Coronary artery (tissue), 2 donors: Measurements from ENCODE around the gene BNC2.
A peak's percentile ranks its signal among the peaks of the same experiment; 100 is the strongest.
"Not testable (repeated sequence)": the region's sequence is repeated elsewhere in the genome, so short reads cannot be mapped to it uniquely, and the experiment has no call there.

ENCODE experiments used
- DNase-seq: peaks from one replicate; pipeline ENCODE4 v3.0.0-alpha.2; 2017; ENCODE audit warnings: low spot score
- H3K27ac ChIP-seq, 2 donors: fragments of 200-600 bp; sonication (generic); one replicate each; pipeline ENCODE4 v1.5.1; 2016 to 2019
- H3K4me3 ChIP-seq: fragments of 200-600 bp; sonication (generic); 2 replicates; pipeline ENCODE4 v1.5.1; 2016; ENCODE audit warnings: mild to moderate bottlenecking, moderate library complexity
- CTCF ChIP-seq: fragments of 200-600 bp; sonication (generic); IDR thresholded peaks from one replicate; pipeline ENCODE4 v1.5.1; 2019; ENCODE audit warnings: antibody characterized with exemption

The BNC2 gene, protein sequence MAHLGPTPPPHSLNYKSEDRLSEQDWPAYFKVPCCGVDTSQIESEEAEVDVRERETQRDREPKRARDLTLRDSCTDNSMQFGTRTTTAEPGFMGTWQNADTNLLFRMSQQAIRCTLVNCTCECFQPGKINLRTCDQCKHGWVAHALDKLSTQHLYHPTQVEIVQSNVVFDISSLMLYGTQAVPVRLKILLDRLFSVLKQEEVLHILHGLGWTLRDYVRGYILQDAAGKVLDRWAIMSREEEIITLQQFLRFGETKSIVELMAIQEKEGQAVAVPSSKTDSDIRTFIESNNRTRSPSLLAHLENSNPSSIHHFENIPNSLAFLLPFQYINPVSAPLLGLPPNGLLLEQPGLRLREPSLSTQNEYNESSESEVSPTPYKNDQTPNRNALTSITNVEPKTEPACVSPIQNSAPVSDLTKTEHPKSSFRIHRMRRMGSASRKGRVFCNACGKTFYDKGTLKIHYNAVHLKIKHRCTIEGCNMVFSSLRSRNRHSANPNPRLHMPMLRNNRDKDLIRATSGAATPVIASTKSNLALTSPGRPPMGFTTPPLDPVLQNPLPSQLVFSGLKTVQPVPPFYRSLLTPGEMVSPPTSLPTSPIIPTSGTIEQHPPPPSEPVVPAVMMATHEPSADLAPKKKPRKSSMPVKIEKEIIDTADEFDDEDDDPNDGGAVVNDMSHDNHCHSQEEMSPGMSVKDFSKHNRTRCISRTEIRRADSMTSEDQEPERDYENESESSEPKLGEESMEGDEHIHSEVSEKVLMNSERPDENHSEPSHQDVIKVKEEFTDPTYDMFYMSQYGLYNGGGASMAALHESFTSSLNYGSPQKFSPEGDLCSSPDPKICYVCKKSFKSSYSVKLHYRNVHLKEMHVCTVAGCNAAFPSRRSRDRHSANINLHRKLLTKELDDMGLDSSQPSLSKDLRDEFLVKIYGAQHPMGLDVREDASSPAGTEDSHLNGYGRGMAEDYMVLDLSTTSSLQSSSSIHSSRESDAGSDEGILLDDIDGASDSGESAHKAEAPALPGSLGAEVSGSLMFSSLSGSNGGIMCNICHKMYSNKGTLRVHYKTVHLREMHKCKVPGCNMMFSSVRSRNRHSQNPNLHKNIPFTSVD

DNA sequence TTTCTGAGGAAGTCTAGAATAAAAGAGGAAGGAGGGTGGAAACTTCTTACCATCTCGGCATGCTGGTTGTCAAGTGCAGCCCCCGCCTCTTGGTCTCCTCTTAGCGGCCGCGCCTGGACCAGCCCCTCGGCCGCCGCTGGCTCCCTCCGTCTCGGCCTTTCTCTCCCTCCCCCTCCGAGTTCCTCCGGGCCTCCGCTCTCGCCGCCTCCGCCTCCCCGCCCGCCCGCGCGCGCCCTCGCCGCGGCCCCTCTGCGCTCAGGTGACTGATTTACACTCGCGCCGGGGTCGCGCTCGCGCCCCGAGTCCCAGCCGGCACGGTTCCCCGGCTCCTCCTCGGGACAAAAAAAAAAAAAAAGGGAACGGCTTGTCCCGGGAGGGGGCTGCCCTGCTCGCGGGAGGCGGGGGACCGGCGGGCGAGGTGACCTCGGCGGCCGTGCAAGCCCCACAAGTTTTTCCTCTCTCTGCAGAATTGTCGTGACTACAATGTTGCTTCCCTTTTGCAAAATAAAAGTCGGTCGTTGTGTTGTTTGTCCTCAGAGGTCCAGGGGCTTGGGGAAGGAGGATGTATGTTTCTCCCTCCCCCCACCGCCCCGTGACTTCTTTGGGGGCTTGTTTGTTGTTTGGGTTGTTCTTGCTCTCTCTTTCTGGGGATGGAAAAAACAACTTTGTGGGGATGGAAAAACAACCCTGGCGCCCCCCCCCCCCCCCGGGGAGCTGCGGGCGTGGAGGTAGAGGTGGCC, at the start of gene BNC2:
TSS of gene BNC2 (minus strand) at position 75 of the 740 bp plus-strand sequence. CDS start at position 53, 22 bp downstream.
- DNase-seq = peak; percentile 73
- Histone ChIP-seq H3K27ac (peak within 1 kb of the TSS; percentile 16 to 74), H3K4me3 (peak within 1 kb of the TSS; percentile 80)
- TF ChIP-seq CTCF = no peak

DNA sequence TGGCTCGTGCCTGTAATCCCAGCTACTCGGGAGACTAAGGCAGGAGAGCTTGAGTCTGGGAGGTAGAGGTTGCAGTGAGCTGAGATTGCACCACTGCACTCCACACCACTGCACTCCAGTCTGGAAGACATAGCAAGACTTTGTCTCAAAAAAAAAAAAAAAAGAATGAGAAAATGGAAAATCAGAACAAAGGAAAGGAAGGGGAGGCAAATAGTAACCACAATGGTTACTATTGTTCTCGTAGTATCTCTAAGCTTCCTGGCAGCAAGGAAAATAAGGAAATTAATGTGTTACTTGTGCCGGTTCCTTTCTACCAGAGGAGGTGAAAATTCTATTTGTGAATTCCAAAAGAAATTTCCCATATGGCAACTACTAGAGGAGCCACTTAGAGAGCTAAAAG, 48.5 kb upstream of the BNC2 start:
- no peak overlapping the region for H3K27ac ChIP-seq
- TF ChIP-seq CTCF = no peak
- H3K4me3 ChIP-seq = no peak overlapping the region
- no peak for DNase-seq

DNA sequence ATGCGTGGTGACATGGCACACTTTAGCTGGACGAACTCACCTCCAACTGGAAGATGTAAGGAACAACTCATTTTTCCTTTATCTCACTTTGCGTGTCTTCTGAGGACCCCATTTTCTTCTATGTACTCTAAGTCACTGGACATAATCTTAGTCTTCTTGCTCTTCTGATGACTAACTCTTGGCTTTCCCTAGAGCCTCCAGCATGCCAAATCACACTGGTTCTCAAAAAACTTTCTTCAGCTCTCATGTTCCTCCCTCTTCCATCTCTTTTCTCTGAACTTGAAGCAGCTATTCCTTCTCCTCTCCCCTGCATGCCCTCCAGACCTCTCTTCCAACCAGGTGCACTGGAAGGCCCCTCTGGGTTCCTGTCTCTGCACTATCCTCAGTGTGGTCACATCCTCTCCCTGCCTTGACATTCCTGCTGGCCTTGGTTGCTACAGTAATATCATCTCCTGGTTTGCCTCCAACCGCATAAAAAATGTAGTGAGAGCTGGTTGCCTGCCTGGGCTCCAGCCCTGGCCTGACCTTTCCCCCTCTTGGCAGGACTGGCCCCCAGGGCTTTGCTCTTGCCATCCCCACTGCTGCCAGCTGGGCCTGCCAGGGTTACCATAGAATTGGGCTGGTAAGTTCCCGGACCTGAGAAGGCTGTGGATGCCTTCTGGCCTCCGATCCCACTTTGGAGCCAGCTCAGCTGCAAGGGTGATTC, 44.8 kb upstream of the BNC2 start:
- TF ChIP-seq CTCF = no peak
- DNase-seq = no peak
- H3K4me3 ChIP-seq = no peak overlapping the region
- H3K27ac ChIP-seq = no peak overlapping the region

DNA sequence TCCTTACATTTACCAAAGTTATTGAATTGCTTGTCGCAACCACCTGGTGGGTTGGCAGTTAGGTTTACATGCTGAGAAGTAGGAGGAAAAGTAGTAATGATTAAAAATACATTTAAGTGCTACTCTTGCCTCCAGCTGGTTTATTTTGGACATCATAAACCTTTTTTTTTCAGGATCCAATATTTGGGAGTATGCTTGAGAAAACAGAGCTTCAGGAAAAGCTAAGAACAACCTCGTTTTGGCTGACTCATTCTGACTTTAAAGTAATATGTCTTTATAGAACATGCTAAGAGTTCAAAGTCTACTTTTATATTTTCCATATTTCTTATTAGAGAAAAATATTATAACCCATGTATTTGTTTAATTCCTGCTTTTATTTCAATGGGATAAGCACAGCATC, 41.7 kb upstream of the BNC2 start:
- no peak overlapping the region for H3K27ac ChIP-seq
- TF ChIP-seq CTCF = no peak
- H3K4me3 ChIP-seq = no peak overlapping the region
- DNase-seq = no peak

DNA sequence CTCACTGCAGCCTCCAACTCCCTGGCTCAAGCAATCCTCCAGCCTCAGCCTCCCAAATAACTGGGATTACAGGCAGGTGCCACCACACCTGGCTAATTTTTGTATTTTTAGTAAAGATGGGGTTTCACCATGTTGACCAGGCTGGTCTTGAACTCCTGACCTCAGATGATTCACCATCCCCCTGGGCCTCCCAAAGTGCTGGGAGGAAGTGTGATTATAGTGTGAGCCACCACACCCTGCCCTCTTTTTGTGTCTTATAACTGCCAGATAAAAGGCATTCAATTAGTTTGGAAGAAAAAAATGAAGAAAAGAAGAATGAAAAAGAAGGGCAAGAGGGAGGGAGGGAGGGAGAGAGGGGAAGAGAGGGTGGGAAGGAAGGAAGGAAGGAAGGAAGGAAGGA, 37.7 kb upstream of the BNC2 start:
- not testable (repeated sequence) for H3K27ac ChIP-seq, H3K4me3 ChIP-seq, DNase-seq

DNA sequence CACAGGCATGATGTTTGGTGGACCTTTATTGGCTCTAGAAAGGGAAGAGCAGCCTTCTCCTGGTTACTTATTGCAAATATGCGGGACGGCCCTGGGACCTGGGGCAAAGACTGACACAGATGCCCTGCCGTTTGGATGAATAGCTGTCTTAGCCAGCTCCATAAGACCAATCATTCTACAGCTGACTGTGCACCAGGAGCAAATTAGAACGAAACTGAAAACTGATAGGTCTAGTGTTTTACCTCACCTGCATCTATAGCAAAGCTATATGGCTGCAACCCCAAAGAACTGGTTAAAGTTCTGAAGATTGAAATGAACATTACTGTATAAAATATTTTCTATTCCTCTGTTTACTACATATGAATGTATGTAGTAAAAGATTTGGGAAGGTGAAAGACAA, 34.2 kb upstream of the BNC2 start:
- H3K27ac ChIP-seq = no peak overlapping the region
- TF ChIP-seq CTCF = no peak
- no peak overlapping the region for H3K4me3 ChIP-seq
- DNase-seq = no peak
